Heart left ventricle (tissue), 16 donors: ENCODE measurements around the gene TMEM234. TPM values are rescaled to one million over a fixed set of nuclear protein-coding genes. Genes with fewer than 3 reads are reported as not detected.
"Not testable (repeated sequence)": the region's sequence is repeated elsewhere in the genome, so short reads cannot be mapped to it uniquely, and the experiment has no call there.

Experiments
- ATAC-seq, 4 donors: fragments of 200-7000 bp; cut with Tn5 transposase; one replicate each; pipeline ENCODE4 v1.9.1; 2020 to 2022; ENCODE audit warnings: moderate library complexity in 4 of 4, mild to moderate bottlenecking in 3 of 4, moderate number of reproducible peaks in 1 of 4
- DNase-seq, 5 donors: peaks; one replicate each; pipeline ENCODE4 v3.0.0-alpha.2; 2020
- H3K27ac ChIP-seq, 12 donors: fragments of 200-600 bp; sonication (generic) in 4 of 12; one replicate each; pipeline versions ENCODE4 v1.5.0 to v1.8.0; 2016 to 2022; ENCODE audit warnings: mild to moderate bottlenecking in 2 of 12
- H3K27me3 ChIP-seq, 9 donors: fragments of 200-600 bp; sonication (generic) in 2 of 9; one replicate each; pipeline versions ENCODE4 v1.5.1 to v1.8.0; 2016 to 2022; ENCODE audit warnings: mild to moderate bottlenecking in 3 of 9
- H3K36me3 ChIP-seq, 9 donors: fragments of 200-600 bp; sonication (generic) in 2 of 9; one replicate each; pipeline versions ENCODE4 v1.5.0 to v1.8.0; 2018 to 2022; ENCODE audit warnings: mild to moderate bottlenecking in 2 of 9
- H3K4me1 ChIP-seq, 12 donors: fragments of 200-600 bp; sonication (generic) in 4 of 12; one replicate each; pipeline versions ENCODE4 v1.5.0 to v1.8.0; 2016 to 2022; ENCODE audit warnings: mild to moderate bottlenecking in 3 of 12
- H3K4me3 ChIP-seq, 12 donors: fragments of 200-600 bp; sonication (generic) in 4 of 12; one replicate each; pipeline versions ENCODE4 v1.5.0 to v1.8.0; 2017 to 2022; ENCODE audit warnings: mild to moderate bottlenecking in 9 of 12, moderate library complexity in 4 of 12
- H3K9me3 ChIP-seq, 12 donors: fragments of 200-600 bp; sonication (generic) in 4 of 12; one replicate each; pipeline versions ENCODE4 v1.5.0 to v1.8.0; 2016 to 2022; ENCODE audit warnings: mild to moderate bottlenecking in 1 of 12
- CTCF ChIP-seq, 12 donors: fragments of 200-600 bp; sonication (generic) in 4 of 12; IDR thresholded peaks; one replicate each; pipeline versions ENCODE4 v1.5.0 to v1.8.0; 2018 to 2022; ENCODE audit warnings: antibody characterized with exemption in 12 of 12, mild to moderate bottlenecking in 5 of 12
- POLR2A ChIP-seq, 2 donors: fragments of 450-650 bp; IDR thresholded peaks; one replicate each; pipeline ENCODE4 v1.6.1; 2017; ENCODE audit warnings: antibody characterized with exemption in 2 of 2, mild to moderate bottlenecking in 2 of 2, moderate library complexity in 2 of 2
- WGBS, 4 donors: extraction: QIAGEN DNeasy Blood & Tissue Kit in 2 of 4; methylation state at CpG; one replicate each; pipeline versions ENCODE4 v1.1.5 to v1.1.7; 2013 to 2018; 5-methylcytosine and 5-hydroxymethylcytosine counted together
- intact Hi-C, 10 donors: fragments of 100-400 bp; cut with DNase I; formaldehyde crosslinking; loops; one replicate each; pipeline versions ENCODE4 v1.11.1 to v1.14.2; 2022
- polyA plus RNA-seq, 2 donors: library from polyadenylated mRNA; stranded (reverse); fragments of 200-250 nt; gene quantifications; one replicate each; pipeline ENCODE4 v1.2.3, GENCODE V29; 2013
- total RNA-seq, 9 donors: library from RNA; depleted of rRNA in 2 of 9; stranded (reverse); fragments of >200 nt in 2 of 9; fragmentation: NEBNext Ultra II Directional in 3 of 9; extraction: Animal tissue kit (Norgen Biotek cat#: 25700) in 3 of 9; gene quantifications; one replicate each; pipeline versions ENCODE4 v1.1.0 to v1.2.4, GENCODE V29; 2016 to 2023
- donor health status: ischemic (EF 13 %, LVEDD 7.1; RV severe dilation, severe dysfunction).
- donor health status: healthy with polysubstance abuse.
- donor health status: DM: no; HTN: yes; CAD: no.
- donor health status: DM: no; HTN: no; CAD: no.
- donor health status: ischemic (EF 25% LVEDD 6.9; RV normal size, moderate dysfunction).
- donor health status: ischemic (EF 25% LVEDD 5.7; RV mildly dilated, moderate dysfunction).
- donor health status: healthy.
- donor health status: DM: yes; HTN: yes; CAD: no.
- donor health status: ischemic (EF 35%, LVEDD 5.7; RV mildly dilated, moderate dysfunction).
- donor health status: nonischemic (EF 11% LVEDD 7.7; RV severe dilation, severe dysfunction).
- donor health status: DM: yes; HTN: yes; CAD: no.
- donor health status: PGD.
- donor health status: ischemic (EF 29% LVEDD 5.4; RV normal size, mild dysfunction).
- donor health status: nonischemic (EF 23%, LVEDD 6.1; RV moderate dilation, normal function).

Gene TMEM234
- total and polyA plus RNA-seq, 11 donors, result 7.7 to 19.8 (median 10.8) TPM

- ATAC-seq, result no peak
- Histone ChIP-seq H3K4me1 (peaks cover 0 to 4% (median 0%) of the 10 kb centered on the region in 12 donors), H3K36me3 (no peaks in the 10 kb centered on the region), H3K27me3 (no peaks in the 10 kb centered on the region), H3K4me3 (no peak overlapping the region), H3K9me3 (no peaks in the 10 kb centered on the region), H3K27ac (no peak overlapping the region)
- intact Hi-C loops, result no loop called here
- TF ChIP-seq POLR2A (IDR thresholded peaks at IDR 0.05) (no peak), CTCF (IDR thresholded peaks at IDR 0.05) (no peak)
- WGBS, 4 donors, result 92 to 97% (median 95%) methylated on average over 9 of the region's 9 CpGs
- no peak for DNase-seq
Measured at GRCh38 chr1:32265846-32266245, 43.7 kb upstream of the TMEM234 start.

DNA sequence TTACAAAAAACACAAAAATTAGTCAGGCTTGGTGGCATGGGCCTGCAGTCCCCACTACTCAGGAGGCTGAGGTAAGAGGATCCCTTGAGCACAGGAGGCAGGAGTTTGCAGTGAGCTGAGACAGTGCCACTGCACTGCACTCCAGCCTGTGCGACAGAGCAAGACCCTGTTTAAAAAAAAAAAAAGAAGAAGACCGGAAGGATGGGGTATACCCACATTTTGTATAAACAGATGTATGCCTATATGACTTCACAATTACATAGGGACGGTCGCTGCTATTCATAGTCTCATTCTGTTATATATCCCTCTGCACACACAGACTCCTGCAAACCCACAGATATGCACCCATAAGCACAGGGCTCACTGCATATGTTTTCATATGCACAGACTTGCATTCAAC lies 41.6 kb upstream of the TMEM234 start:
- DNase-seq, result no peak
- Histone ChIP-seq H3K36me3 (no peaks in the 10 kb centered on the region), H3K4me3 (no peak overlapping the region), H3K9me3 (no peaks in the 10 kb centered on the region), H3K4me1 (peaks cover 0 to 4% (median 0%) of the 10 kb centered on the region in 12 donors), H3K27me3 (no peaks in the 10 kb centered on the region), H3K27ac (no peak overlapping the region)
- no peak for ATAC-seq
- TF ChIP-seq POLR2A (IDR thresholded peaks at IDR 0.05) (no peak), CTCF (IDR thresholded peaks at IDR 0.05) (no peak)
- WGBS, 4 donors, result 89 to 94% (median 92%) methylated on average over 4 of the region's 4 CpGs
- intact Hi-C loops, result no loop called here

DNA sequence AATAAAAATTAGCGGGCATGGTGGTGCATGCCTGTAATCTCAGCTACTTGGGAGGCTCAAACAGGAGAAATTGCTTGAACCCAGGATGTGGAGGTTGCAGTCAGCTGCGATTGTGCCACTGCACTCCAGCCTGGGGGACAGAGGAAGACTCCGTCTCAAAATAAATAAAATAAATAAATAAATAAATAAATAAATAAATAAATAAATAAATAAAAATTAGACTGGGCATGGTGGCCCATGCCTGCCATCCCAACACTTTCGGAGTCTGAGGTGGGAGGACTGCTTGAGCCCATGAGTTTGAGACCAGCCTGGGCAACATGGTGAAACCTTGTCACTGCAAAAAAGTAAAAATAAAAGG lies 41.1 kb upstream of the TMEM234 start:
- intact Hi-C loops, H3K36me3 ChIP-seq, H3K4me3 ChIP-seq, H3K9me3 ChIP-seq, DNase-seq, H3K27me3 ChIP-seq, H3K4me1 ChIP-seq, H3K27ac ChIP-seq, ATAC-seq: not testable (repeated sequence)
- 95 to 99% (median 96%) methylated on average over 4 of the region's 4 CpGs for WGBS, 4 donors

- peaks cover 0 to 13% (median 7%) of the 10 kb centered on the region in 12 donors for H3K4me1 ChIP-seq
- ATAC-seq, result no peak
- intact Hi-C loops, result no loop called here
- 93 to 97% (median 94%) methylated on average over 6 of the region's 6 CpGs for WGBS, 4 donors
- no peaks in the 10 kb centered on the region for H3K27me3 ChIP-seq
- no peaks in the 10 kb centered on the region for H3K9me3 ChIP-seq
- H3K4me3 ChIP-seq, result no peak overlapping the region
- H3K36me3 ChIP-seq, result no peaks in the 10 kb centered on the region
- H3K27ac ChIP-seq, result no peak overlapping the region
- no peak for TF ChIP-seq POLR2A (IDR thresholded peaks at IDR 0.05)
- no peak for TF ChIP-seq CTCF (IDR thresholded peaks at IDR 0.05)
- no peak for DNase-seq
Measured at GRCh38 chr1:32257227-32257508, 35.0 kb upstream of the TMEM234 start.

DNA sequence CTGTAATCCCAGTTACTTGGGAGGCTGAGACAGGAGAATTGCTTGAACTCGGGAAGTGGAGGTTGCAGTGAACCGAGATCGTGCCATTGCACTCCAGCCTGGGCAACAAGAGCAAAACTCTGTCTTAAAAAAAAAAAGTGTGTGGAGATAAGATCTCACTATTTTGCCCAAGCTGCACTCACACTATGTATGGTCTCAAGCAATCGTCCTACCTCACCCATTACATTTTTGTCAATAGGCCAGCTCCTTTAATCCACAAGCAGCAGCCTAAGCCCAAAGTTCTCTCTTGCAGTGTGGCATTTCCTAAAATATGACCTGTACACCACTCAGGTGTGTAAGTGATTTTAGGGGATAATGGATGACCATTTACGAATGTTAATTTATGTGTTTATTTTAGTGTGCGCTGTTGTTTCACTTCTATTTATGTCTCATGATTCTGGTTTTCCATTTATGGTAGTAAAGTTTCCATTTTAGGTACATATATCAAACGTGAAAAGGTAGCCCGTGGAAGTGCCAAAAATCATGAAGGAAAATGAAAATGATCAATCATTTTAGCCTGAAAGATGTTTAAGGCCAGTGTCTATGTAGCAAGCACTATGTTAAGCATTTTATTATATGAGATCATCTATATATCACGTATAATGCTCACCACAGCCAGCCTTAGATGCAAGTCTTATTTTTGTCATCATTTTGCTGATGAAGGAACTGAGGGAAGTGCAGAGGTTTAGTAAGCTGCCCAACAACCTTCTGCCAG lies 34.5 kb upstream of the TMEM234 start:
- intact Hi-C loops, result no loop called here
- H3K36me3 ChIP-seq, result no peaks in the 10 kb centered on the region
- WGBS, 4 donors, result 86 to 88% (median 87%) methylated on average over 9 of the region's 9 CpGs
- peak overlapping the region in 1 of 12 donors; percentile 93 for H3K27ac ChIP-seq
- no peak for TF ChIP-seq CTCF (IDR thresholded peaks at IDR 0.05)
- no peak for TF ChIP-seq POLR2A (IDR thresholded peaks at IDR 0.05)
- peak overlapping the region in 1 of 12 donors; percentile 58 for H3K4me3 ChIP-seq
- ATAC-seq, result no peak
- no peaks in the 10 kb centered on the region for H3K9me3 ChIP-seq
- DNase-seq, result no peak
- no peaks in the 10 kb centered on the region for H3K27me3 ChIP-seq
- H3K4me1 ChIP-seq, result peaks cover 0 to 16% (median 11%) of the 10 kb centered on the region in 12 donors
